Smooth muscle cell (in vitro differentiated cells): Measurements from ENCODE around the gene ARMC9. TPM values are rescaled to one million over a fixed set of nuclear protein-coding genes. Genes with fewer than 3 reads are reported as not detected.

Experiments
- DNase-seq: peaks from one replicate; lab custom pipeline; 2025; ENCODE audit not compliant: unreplicated experiment; lab: John Stamatoyannopoulos, UW
- H2AFZ ChIP-seq: fragments of 200-600 bp; sonication (generic); 2 replicates; pipeline ENCODE4 v1.6.0; 2016; ENCODE audit warnings: antibody characterized with exemption, low read depth, mild to moderate bottlenecking
- H3F3A ChIP-seq: fragments of 200-600 bp; sonication (generic); 2 replicates; pipeline ENCODE4 v1.6.0; 2017; ENCODE audit warnings: antibody characterized with exemption, low read depth
- H3K27ac ChIP-seq: fragments of 200-600 bp; sonication (generic); 2 replicates; pipeline ENCODE4 v1.5.1; 2016; ENCODE audit warnings: low read depth, mild to moderate bottlenecking
- H3K27me3 ChIP-seq: fragments of 200-600 bp; sonication (generic); 2 replicates; pipeline ENCODE4 v1.6.1; 2016; ENCODE audit warnings: low read depth, mild to moderate bottlenecking
- H3K36me3 ChIP-seq: fragments of 200-600 bp; sonication (generic); 2 replicates; pipeline ENCODE4 v1.5.1; 2016; ENCODE audit warnings: low read depth
- H3K4me1 ChIP-seq: fragments of 200-600 bp; sonication (generic); 2 replicates; pipeline ENCODE4 v1.5.1; 2016; ENCODE audit warnings: low read depth
- H3K4me2 ChIP-seq: fragments of 200-600 bp; sonication (generic); 2 replicates; pipeline ENCODE4 v1.6.0; 2016; ENCODE audit warnings: mild to moderate bottlenecking
- H3K4me3 ChIP-seq: fragments of 200-600 bp; sonication (generic); 2 replicates; pipeline ENCODE4 v1.5.1; 2016; ENCODE audit warnings: mild to moderate bottlenecking
- H3K79me2 ChIP-seq: fragments of 200-600 bp; sonication (generic); 2 replicates; pipeline ENCODE4 v1.6.0; 2016; ENCODE audit warnings: low read depth, mild to moderate bottlenecking
- H3K9ac ChIP-seq: fragments of 200-600 bp; sonication (generic); 2 replicates; pipeline ENCODE4 v1.6.0; 2016; ENCODE audit warnings: low read depth
- H3K9me3 ChIP-seq: fragments of 200-600 bp; sonication (generic); replicated peaks from 2 replicates; pipeline ENCODE4 v1.5.1; 2016; ENCODE audit warnings: low read depth
- H4K20me1 ChIP-seq: fragments of 200-600 bp; sonication (generic); 2 replicates; pipeline ENCODE4 v1.6.0; 2016; ENCODE audit warnings: low read depth
- WGBS: methylation state at CpG from one replicate; pipeline ENCODE4 v1.1.7; 2016; ENCODE audit warnings: low lambda C conversion rate; 5-methylcytosine and 5-hydroxymethylcytosine counted together
- polyA plus RNA-seq: library from polyadenylated mRNA; unstranded; fragments of >200 nt; fragmentation: Nextera tagmentation; extraction: Ambion mirVana; gene quantifications from 2 replicates; pipeline ENCODE4 v1.2.1, GENCODE V29; 2016
- total RNA-seq: library from RNA; depleted of rRNA; stranded (reverse); fragments of >200 nt; gene quantifications from 2 replicates; pipeline ENCODE4 v1.2.3, GENCODE V29; 2014
- TF ChIP-seq, protein P1 (sequence below): fragments of 200-600 bp; sonication (generic); IDR thresholded peaks from 2 replicates; pipeline ENCODE4 v1.5.1; 2017; ENCODE audit warnings: borderline replicate concordance, mild to moderate bottlenecking, antibody characterized with exemption; ENCODE audit not compliant: insufficient read depth, poor library complexity, severe bottlenecking

Gene ARMC9
- total and polyA plus RNA-seq, 2 experiments from 2014 or later = 34.7 to 51.0 TPM

- DNase-seq = no peak
- no peak overlapping the region for H3K27ac ChIP-seq
- TF ChIP-seq, protein P1, sequence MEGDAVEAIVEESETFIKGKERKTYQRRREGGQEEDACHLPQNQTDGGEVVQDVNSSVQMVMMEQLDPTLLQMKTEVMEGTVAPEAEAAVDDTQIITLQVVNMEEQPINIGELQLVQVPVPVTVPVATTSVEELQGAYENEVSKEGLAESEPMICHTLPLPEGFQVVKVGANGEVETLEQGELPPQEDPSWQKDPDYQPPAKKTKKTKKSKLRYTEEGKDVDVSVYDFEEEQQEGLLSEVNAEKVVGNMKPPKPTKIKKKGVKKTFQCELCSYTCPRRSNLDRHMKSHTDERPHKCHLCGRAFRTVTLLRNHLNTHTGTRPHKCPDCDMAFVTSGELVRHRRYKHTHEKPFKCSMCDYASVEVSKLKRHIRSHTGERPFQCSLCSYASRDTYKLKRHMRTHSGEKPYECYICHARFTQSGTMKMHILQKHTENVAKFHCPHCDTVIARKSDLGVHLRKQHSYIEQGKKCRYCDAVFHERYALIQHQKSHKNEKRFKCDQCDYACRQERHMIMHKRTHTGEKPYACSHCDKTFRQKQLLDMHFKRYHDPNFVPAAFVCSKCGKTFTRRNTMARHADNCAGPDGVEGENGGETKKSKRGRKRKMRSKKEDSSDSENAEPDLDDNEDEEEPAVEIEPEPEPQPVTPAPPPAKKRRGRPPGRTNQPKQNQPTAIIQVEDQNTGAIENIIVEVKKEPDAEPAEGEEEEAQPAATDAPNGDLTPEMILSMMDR = no peak
- no peaks in the 10 kb centered on the region for H3F3A ChIP-seq
- WGBS = 69% methylated on average over 15 of the region's 15 CpGs
- H3K4me2 ChIP-seq = no peak overlapping the region
- H4K20me1 ChIP-seq = no peaks in the 10 kb centered on the region
- no peaks in the 10 kb centered on the region for H3K4me1 ChIP-seq
- no peaks in the 10 kb centered on the region for H3K9me3 ChIP-seq
- H3K36me3 ChIP-seq = peaks cover 11% of the 10 kb centered on the region
- H3K9ac ChIP-seq = no peak overlapping the region
- H3K27me3 ChIP-seq = no peaks in the 10 kb centered on the region
- no peaks in the 10 kb centered on the region for H3K79me2 ChIP-seq
- H3K4me3 ChIP-seq = no peak overlapping the region
- H2AFZ ChIP-seq = no peak overlapping the region
These were observed 62.2 kb downstream of the ARMC9 start for GRCh38 chr2:231260442-231261208.

DNA sequence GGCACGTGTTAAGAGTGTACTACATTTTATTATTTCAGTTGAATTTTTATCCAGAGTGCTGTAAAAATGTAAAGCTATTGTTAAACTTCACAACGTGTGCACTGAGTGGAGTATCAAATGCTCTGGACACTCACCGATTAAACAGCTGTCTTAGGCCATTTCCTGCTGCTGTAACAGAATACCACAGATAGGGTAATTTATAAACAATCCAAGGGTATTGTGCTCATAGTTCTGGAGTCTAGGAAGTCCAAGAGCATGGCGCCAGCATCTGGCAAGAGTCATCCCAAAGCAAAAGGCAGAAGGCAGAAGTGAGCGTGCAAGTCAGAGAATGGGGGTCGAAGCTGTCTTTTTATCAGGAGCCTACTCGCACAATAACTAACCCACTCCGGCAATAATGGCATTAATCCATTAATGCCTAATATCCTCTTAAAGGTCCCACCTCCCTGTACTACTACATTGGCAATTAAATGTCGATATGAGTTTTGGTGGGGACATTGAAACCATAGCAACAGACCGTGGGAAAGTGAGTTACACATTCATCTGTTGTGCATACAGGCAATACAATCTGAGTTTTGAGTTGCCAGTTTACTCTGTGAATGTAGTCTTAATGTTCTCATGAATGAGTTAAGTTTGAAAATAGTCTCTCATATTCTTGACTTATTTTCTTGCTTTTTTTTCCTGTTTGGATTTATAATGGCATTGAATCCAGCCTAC is 64.8 kb downstream of the ARMC9 start:
- Histone ChIP-seq H2AFZ (no peak overlapping the region), H3K9ac (no peak overlapping the region), H3K9me3 (no peaks in the 10 kb centered on the region), H4K20me1 (no peaks in the 10 kb centered on the region), H3F3A (no peaks in the 10 kb centered on the region), H3K27ac (no peak overlapping the region), H3K36me3 (peaks cover 11% of the 10 kb centered on the region), H3K4me1 (no peaks in the 10 kb centered on the region), H3K27me3 (no peaks in the 10 kb centered on the region), H3K4me3 (no peak overlapping the region), H3K4me2 (no peak overlapping the region), H3K79me2 (no peaks in the 10 kb centered on the region)
- DNase-seq = no peak
- WGBS = 93% methylated on average over 10 of the region's 10 CpGs
- TF ChIP-seq, protein P1 = no peak

GRCh38 chr2:231270221-231271114 is 72.0 kb downstream of the ARMC9 start:
- H3F3A ChIP-seq = no peaks in the 10 kb centered on the region
- no peaks in the 10 kb centered on the region for H3K4me1 ChIP-seq
- no peak overlapping the region for H3K9ac ChIP-seq
- DNase-seq = no peak
- no peak overlapping the region for H2AFZ ChIP-seq
- peaks cover 9% of the 10 kb centered on the region for H3K36me3 ChIP-seq
- 65% methylated on average over 20 of the region's 20 CpGs for WGBS
- H3K4me2 ChIP-seq = no peak overlapping the region
- no peak overlapping the region for H3K4me3 ChIP-seq
- no peak overlapping the region for H3K27ac ChIP-seq
- no peaks in the 10 kb centered on the region for H4K20me1 ChIP-seq
- no peaks in the 10 kb centered on the region for H3K9me3 ChIP-seq
- no peaks in the 10 kb centered on the region for H3K27me3 ChIP-seq
- no peaks in the 10 kb centered on the region for H3K79me2 ChIP-seq
- TF ChIP-seq, protein P1 = no peak
